GM21717 (cell line): ENCODE data around the gene HOXA7.

ENCODE experiments used
- ATAC-seq: cut with Tn5 transposase; IDR thresholded peaks from one replicate; pipeline ENCODE4 v1.9.1; 2021; ENCODE audit warnings: mild to moderate bottlenecking, moderate library complexity; ENCODE audit not compliant: unreplicated experiment

HOXA7 gene

DNA sequence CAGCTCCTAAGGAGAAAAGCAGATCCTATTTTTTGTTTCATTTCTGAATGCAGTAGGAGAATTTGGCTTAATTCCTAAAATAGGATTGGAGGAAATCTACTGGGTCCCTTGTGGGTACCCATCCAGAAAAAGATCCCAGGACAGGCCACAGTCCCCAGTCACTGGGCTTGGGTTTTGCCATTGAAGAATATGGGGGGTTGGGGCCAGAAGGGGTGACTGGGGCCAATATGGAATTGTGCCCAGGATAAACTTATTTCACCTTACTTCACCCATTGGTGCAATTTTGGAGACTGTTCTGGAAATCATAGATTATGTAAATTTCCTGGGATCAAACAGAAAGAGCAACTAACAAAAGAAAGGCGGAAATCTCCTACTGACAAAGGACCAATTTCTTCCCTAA is 18.0 kb downstream of the HOXA7 start:
- no peak for ATAC-seq

DNA sequence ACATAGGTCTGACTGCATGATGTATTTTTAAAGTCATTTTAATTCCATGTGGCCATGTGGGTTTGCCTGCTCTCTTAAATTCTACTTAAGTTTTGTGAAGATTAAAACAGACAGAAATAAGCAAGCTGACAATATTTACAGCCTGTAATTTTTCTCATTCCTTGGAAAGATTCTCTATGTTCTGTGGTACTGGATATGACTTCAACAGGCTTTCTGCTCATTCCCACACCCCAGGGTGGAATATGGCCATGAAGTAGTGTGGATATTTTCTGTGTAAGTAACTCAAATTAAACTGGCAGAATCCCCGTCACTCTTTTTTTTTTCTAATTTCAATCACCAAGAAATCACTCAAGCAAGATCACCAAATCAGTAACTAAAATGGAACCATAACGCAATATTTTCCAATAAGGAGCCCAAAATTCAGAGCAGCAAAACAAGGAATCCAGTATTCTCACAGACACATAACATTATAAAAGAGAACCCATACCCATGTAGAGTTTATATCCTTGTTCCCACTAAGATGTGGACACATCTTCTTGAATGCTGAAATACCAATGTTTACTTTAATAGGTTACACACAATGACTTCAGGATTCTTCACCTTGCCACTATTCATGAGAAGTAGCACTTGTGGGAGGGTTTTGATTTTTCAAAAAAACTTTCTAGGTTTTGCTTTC is 18.7 kb downstream of the HOXA7 start:
- ATAC-seq: no peak

GRCh38 chr7:27134392-27134791 is 22.1 kb downstream of the HOXA7 start:
- ATAC-seq: no peak

- no peak for ATAC-seq
Measured at GRCh38 chr7:27133409-27134231, 22.9 kb downstream of the HOXA7 start.

DNA sequence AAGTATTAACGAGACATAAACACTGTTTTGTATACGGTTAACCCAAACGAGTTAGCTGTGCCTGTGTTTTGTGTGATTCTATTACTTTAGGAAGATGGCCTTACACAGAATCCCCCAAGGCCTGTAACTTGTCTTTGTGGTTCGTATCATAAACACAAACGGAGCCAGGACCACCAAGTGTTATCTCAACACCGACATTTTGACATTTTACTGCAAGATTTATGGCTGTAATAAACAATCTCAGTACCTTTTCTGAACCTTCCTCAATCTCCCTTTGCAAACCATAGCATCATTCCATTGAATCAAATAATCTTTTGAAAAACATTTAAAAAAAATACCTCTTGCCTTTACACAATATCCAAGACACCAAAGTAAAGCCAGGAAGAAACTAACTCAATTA is 23.5 kb downstream of the HOXA7 start:
- ATAC-seq: no peak

GRCh38 chr7:27132214-27132613 is 24.3 kb downstream of the HOXA7 start:
- ATAC-seq: no peak

GRCh38 chr7:27131390-27131819 is 25.1 kb downstream of the HOXA7 start:
- ATAC-seq: no peak

GRCh38 chr7:27130540-27131389 is 25.7 kb downstream of the HOXA7 start, which contains the start of gene HOXA4:
Gene HOXA4 (minus strand): TSS chr7:27130757. CDS start chr7:27130733, 24 bp downstream.
- no peak for ATAC-seq

GRCh38 chr7:27129729-27130539 is 26.5 kb downstream of the HOXA7 start:
- no peak for ATAC-seq

DNA sequence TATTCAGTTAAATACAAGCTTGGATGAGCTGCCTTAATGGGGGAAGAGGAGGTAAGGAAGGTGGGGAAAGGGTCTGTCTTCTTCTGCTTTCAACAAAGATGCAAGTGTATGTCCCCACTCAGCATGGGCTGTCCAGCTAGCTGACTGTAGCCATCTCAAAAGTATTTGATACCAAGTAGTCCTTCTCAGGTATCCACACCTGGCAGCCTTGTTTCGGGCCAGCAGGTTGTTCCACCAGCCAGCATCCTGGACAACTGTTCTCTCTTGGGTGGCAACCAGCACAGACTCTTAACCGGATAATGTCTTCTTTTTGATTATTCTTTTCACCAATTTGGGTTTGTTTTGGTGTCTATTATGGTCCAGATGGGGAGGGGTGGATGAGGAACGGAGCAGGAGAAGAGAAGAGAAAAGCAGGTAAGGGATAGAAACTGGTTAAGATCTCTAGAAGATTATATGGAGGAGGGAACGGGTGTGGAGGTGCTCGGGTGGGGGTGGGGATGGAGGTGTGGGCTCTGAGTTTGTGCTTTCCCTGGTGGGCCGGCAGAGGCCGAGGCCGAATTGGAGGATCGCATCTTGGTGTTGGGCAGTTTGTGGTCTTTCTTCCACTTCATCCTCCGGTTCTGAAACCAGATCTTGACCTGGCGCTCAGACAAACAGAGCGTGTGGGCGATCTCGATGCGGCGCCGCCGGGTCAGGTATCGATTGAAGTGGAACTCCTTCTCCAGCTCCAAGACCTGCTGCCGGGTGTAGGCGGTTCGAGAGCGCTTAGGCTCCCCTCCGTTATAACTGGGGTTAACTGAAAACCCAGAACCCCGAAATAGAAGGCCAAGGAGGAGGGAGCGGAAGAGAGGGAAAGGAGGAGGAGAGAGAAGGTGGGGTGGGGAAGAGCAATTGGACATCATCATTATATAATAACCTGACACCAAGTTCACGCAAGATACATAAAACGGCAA is 27.4 kb downstream of the HOXA7 start:
- ATAC-seq: no peak

DNA sequence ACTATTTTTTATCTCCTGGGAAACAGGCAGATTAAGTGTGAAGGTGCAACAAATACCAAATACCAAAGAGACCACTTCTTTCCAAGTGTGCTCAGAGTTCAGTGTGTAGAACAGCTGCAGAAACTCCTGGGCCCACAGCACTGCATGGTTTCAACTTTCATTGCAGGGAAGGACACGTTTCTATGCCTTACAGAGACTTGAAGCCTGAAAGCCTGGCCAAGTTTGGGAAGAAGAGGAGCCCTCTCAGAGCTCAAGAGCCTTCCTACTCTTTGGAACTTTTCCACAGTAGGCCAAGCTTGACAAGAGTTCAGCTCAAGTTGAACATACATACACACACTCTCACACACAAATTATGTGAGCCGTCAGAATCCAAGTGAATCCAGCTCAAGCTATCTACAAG is 28.4 kb downstream of the HOXA7 start:
- ATAC-seq: no peak

GRCh38 chr7:27126596-27127327 is 29.7 kb downstream of the HOXA7 start:
- no peak for ATAC-seq

GRCh38 chr7:27125986-27126394 is 30.5 kb downstream of the HOXA7 start:
- ATAC-seq: no peak

- ATAC-seq: no peak
Measured at GRCh38 chr7:27124902-27125689, 31.4 kb downstream of the HOXA7 start.

DNA sequence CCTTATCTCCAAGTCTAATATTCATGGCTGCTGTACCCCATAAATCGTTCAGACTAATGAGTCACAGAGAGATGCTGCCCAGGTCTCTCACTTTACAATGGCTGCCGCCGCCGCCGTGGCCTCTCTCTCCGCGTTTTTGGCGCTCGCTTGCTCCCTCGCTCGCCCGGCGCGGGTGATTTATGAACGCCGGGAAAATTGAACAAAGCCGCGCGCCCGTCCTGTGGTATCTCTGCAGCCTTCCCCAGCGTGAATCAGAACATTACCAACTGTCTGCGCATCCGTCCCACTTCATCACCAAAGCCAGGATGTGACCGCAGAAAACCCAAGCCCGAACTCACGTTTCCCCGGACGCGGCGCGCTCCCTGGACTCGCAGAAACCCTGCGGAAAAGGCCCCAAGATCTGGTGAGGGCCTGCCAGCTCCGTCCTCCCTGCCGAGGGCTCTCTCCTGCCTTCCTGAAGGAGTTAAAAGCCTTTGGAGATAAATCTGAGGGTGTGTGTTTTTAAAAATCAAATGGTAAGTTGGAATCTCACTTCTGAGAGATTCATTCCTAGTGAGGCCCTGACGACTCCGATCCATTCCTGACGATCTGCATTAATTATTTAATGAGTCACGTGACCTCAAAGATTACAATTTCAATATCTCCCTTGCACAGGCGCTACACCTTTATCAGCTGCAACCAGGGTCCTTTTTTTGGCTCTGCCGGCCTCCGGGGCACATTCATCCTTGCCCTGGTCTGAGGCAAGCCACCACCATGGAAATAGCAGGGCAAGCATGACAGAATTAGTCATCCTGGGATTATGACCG is 32.2 kb downstream of the HOXA7 start:
- no peak for ATAC-seq

- ATAC-seq: no peak
Measured at GRCh38 chr7:27123477-27124053, 32.9 kb downstream of the HOXA7 start.

DNA sequence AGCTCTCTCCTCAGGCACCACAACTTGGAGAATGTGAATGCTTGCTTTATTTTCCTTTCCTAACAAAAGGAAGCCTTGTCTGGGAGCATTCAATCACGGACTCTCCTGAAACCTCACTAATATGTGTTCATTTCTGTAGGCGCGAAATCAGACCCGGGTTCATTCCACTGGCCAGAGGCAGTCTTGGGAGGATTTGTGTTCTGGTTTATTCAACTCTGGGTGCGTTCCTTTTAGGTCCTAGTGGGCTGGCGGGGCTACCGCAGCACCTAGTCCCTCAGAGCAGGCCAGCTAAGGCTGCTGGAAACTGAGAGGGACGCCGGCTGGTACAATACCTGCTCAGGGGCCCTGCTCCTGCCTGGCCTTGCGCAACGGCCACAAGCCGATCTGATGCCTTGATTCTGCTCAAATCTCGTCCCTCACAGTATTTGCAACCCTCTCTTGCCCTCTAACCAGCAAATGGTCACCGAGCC is 33.4 kb downstream of the HOXA7 start:
- no peak for ATAC-seq
